K562 (cell line): Measurements from ENCODE around the gene ANKRD65. TPM values are rescaled to one million over a fixed set of nuclear protein-coding genes. Genes with fewer than 3 reads are reported as not detected.

ENCODE experiments used
- ARHGAP35 ChIP-seq: fragments of 450-650 bp; IDR thresholded peaks from 2 replicates; pipeline ENCODE4 v1.6.1; 2018; ENCODE audit not compliant: partially characterized antibody
- CHD7 ChIP-seq: fragments of 200-600 bp; sonication (generic); IDR thresholded peaks from one replicate; pipeline ENCODE4 v1.6.1; 2012; ENCODE audit warnings: mild to moderate bottlenecking, low read depth, low read length, inconsistent platforms
- FOXJ2 ChIP-seq: fragments of 200-800 bp; sonication (Bioruptor generic); IDR thresholded peaks from 2 replicates; pipeline ENCODE4 v1.6.1; 2016; ENCODE audit warnings: missing genetic modification characterization, missing compliant biosample characterization
- FOXK1 ChIP-seq: sonication (generic); formaldehyde crosslinking; IDR thresholded peaks from 2 replicates; pipeline ENCODE4 v1.8.0; 2022; ENCODE audit warnings: missing genetic modification reagents, mild to moderate bottlenecking, borderline replicate concordance
- FOXM1 ChIP-seq, 2 experiments: fragments of 450-650 bp in 1 of 2; sonication (generic) in 1 of 2; formaldehyde crosslinking in 1 of 2; IDR thresholded peaks; 2 replicates each; pipeline versions ENCODE4 v1.6.1 to v1.9.0; 2017 to 2022; ENCODE audit warnings: low read depth in 2 of 2, mild to moderate bottlenecking in 2 of 2, missing genetic modification reagents in 1 of 2, moderate library complexity in 1 of 2
- HNRNPUL1 ChIP-seq: fragments of 200-400 bp; formaldehyde crosslinking; IDR thresholded peaks from 2 replicates; pipeline ENCODE4 v1.6.1; 2017; ENCODE audit warnings: low read length
- KDM2B ChIP-seq: fragments of 250-450 bp; sonication (Bioruptor Pico); IDR thresholded peaks from 2 replicates; pipeline ENCODE4 v1.8.0; 2021; ENCODE audit warnings: mild to moderate bottlenecking, moderate library complexity
- MEIS2 ChIP-seq: fragments of 450-650 bp; IDR thresholded peaks from 2 replicates; pipeline ENCODE4 v1.6.1; 2014; ENCODE audit warnings: mild to moderate bottlenecking; ENCODE audit not compliant: partially characterized antibody
- MXI1 ChIP-seq: IDR thresholded peaks from 2 replicates; pipeline ENCODE4 v1.6.1; 2011; ENCODE audit warnings: low read depth, mild to moderate bottlenecking, improper control_type of control experiment, low read length
- NFE2 ChIP-seq: IDR thresholded peaks from 2 replicates; pipeline ENCODE4 v1.6.1; 2014; ENCODE audit warnings: antibody characterized with exemption, low read depth
- RHOXF2B ChIP-seq: fragments of 250-450 bp; sonication (Bioruptor Pico); conservative IDR thresholded peaks from 2 replicates; pipeline ENCODE4 v1.5.1; 2021
- U2AF2 ChIP-seq: fragments of 200-400 bp; formaldehyde crosslinking; optimal IDR thresholded peaks from 2 replicates; pipeline ENCODE3; 2017; ENCODE audit warnings: low read depth, mild to moderate bottlenecking, low read length
- ZNF445 ChIP-seq: fragments of 250-450 bp; sonication (Bioruptor Pico); IDR thresholded peaks from 2 replicates; pipeline ENCODE4 v1.4.0; 2020; ENCODE audit warnings: low read depth, mild to moderate bottlenecking, moderate library complexity
- polyA plus RNA-seq, 8 experiments: library from polyadenylated mRNA; depleted of rRNA in 4 of 8; stranded (reverse) in 5 of 8; unstranded in 3 of 8; fragments of >200 nt; fragmentation: Nextera tagmentation in 2 of 8; fragmentation: Illumina TruSeq in 1 of 8; extraction: Ambion mirVana in 2 of 8; extraction: Trizol in 1 of 8; gene quantifications; 2 replicates each; pipeline versions ENCODE4 v1.2.1 to v1.2.3, GENCODE V29; 2011 to 2014; ENCODE audit warnings: inconsistent platforms in 1 of 8, missing spikeins in 1 of 8
- total RNA-seq, 7 experiments: library from RNA; depleted of rRNA in 6 of 7; stranded (reverse); fragments of >200 nt in 6 of 7; fragmentation: Illumina TruSeq in 2 of 7; extraction: Trizol in 2 of 7; gene quantifications; 2 replicates each; pipeline versions ENCODE4 v1.2.1 to v1.2.3, GENCODE V29; 2011 to 2021; ENCODE audit warnings: low replicate concordance in 1 of 7
- TF ChIP-seq, protein P1 (sequence below): fragments of 450-650 bp; IDR thresholded peaks from 2 replicates; pipeline ENCODE4 v1.7.1; 2018; ENCODE audit warnings: mild to moderate bottlenecking, low read depth; ENCODE audit not compliant: partially characterized antibody

ANKRD65 gene
- total and polyA plus RNA-seq, 9 of the 15 experiments (the other 6 are each of a cell fraction or from before 2014, with no cell fraction given): not detected

- no peak for TF ChIP-seq CHD7
- no peak for TF ChIP-seq RHOXF2B
- TF ChIP-seq, protein P1, sequence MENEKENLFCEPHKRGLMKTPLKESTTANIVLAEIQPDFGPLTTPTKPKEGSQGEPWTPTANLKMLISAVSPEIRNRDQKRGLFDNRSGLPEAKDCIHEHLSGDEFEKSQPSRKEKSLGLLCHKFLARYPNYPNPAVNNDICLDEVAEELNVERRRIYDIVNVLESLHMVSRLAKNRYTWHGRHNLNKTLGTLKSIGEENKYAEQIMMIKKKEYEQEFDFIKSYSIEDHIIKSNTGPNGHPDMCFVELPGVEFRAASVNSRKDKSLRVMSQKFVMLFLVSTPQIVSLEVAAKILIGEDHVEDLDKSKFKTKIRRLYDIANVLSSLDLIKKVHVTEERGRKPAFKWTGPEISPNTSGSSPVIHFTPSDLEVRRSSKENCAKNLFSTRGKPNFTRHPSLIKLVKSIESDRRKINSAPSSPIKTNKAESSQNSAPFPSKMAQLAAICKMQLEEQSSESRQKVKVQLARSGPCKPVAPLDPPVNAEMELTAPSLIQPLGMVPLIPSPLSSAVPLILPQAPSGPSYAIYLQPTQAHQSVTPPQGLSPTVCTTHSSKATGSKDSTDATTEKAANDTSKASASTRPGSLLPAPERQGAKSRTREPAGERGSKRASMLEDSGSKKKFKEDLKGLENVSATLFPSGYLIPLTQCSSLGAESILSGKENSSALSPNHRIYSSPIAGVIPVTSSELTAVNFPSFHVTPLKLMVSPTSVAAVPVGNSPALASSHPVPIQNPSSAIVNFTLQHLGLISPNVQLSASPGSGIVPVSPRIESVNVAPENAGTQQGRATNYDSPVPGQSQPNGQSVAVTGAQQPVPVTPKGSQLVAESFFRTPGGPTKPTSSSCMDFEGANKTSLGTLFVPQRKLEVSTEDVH: no peak
- TF ChIP-seq MXI1: peak; percentile 73
- no peak for TF ChIP-seq HNRNPUL1
- TF ChIP-seq ZNF445 (CRISPR knock-in tag): no peak
- TF ChIP-seq NFE2: no peak
- no peak for TF ChIP-seq ARHGAP35
- TF ChIP-seq FOXJ2: no peak
- TF ChIP-seq U2AF2: no peak
- no peak for TF ChIP-seq FOXM1 (IDR thresholded peaks at IDR 0.05; ENCODE audit: low read depth)
- TF ChIP-seq FOXM1 (CRISPR knock-in tag; IDR thresholded peaks at IDR 0.05; ENCODE audit: low read depth): no peak
- no peak for TF ChIP-seq MEIS2
- TF ChIP-seq KDM2B: no peak
- TF ChIP-seq FOXK1 (CRISPR knock-in tag): no peak
Observed at GRCh38 chr1:1422465-1423244, 1.6 kb upstream of the ANKRD65 start (continued).
